IPS-15b (cell line): ENCODE data around the gene CYB561.

ENCODE experiments used
- H3K27me3 ChIP-seq: one replicate; pipeline ENCODE4 v1.6.1; 2013; ENCODE audit warnings: low read length; ENCODE audit not compliant: control insufficient read depth, insufficient read depth
- H3K36me3 ChIP-seq: one replicate; pipeline ENCODE4 v1.6.1; 2013; ENCODE audit warnings: low read length; ENCODE audit not compliant: control insufficient read depth, insufficient read depth
- H3K4me1 ChIP-seq: one replicate; pipeline ENCODE4 v1.6.1; 2013; ENCODE audit warnings: mild to moderate bottlenecking, low read length; ENCODE audit not compliant: control insufficient read depth, insufficient read depth
- H3K4me3 ChIP-seq: one replicate; pipeline ENCODE4 v1.5.1; 2013; ENCODE audit warnings: low read depth, low read length
- H3K9ac ChIP-seq: one replicate; pipeline ENCODE4 v1.6.1; 2013; ENCODE audit warnings: low read depth, mild to moderate bottlenecking, low read length
- H3K9me3 ChIP-seq: one replicate; pipeline ENCODE4 v1.6.1; 2013; ENCODE audit warnings: mild to moderate bottlenecking, low read length; ENCODE audit not compliant: control insufficient read depth, insufficient read depth

Gene CYB561

DNA sequence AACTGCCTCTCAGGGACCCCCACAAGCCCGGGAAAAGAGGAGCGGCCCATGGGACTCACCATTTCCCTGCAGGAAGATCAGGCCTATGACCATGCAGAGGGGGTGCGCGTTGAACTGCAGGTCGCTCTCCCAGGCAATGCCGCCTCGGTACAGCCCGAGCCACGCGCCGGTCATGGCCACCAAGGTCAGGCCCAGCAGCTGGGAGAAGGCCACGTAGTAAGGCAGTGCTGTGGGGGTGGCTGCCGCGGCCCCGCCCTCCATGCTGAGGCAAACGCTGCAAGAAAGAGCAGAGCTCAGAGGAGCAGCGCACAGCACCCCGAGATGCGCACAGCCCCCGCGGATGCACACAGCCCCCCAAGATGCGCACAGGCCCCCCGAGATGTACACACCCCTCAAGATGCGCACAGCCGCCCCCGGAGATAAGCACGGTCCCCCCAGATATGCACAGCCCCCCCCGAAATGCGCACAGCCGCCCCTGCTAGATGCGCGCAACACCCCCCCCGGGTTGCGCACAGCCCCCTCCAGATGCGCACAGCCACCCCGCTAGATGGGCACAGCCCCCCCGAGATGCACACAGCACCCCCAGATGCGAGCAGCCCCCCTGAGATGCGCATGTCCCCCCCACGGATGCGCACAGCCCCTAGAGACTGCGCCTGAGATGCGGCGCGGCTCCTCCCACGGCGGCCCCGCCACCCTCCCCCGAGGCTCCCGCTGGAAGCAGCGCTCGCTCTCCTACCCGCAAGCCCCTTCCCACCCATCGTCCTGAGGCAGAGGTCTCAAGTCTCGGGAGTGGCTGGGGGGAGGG, 8.6 kb downstream of the CYB561 start:
- Histone ChIP-seq H3K4me3 (peak overlapping the region; percentile 43), H3K9me3 (no peaks in the 10 kb centered on the region), H3K4me1 (peaks cover 2% of the 10 kb centered on the region), H3K36me3 (peaks cover 7% of the 10 kb centered on the region), H3K27me3 (no peaks in the 10 kb centered on the region), H3K9ac (no peak overlapping the region)

- no peak overlapping the region for H3K4me3 ChIP-seq
Measured at GRCh38 chr17:63436523-63437110, 9.5 kb downstream of the CYB561 start.

DNA sequence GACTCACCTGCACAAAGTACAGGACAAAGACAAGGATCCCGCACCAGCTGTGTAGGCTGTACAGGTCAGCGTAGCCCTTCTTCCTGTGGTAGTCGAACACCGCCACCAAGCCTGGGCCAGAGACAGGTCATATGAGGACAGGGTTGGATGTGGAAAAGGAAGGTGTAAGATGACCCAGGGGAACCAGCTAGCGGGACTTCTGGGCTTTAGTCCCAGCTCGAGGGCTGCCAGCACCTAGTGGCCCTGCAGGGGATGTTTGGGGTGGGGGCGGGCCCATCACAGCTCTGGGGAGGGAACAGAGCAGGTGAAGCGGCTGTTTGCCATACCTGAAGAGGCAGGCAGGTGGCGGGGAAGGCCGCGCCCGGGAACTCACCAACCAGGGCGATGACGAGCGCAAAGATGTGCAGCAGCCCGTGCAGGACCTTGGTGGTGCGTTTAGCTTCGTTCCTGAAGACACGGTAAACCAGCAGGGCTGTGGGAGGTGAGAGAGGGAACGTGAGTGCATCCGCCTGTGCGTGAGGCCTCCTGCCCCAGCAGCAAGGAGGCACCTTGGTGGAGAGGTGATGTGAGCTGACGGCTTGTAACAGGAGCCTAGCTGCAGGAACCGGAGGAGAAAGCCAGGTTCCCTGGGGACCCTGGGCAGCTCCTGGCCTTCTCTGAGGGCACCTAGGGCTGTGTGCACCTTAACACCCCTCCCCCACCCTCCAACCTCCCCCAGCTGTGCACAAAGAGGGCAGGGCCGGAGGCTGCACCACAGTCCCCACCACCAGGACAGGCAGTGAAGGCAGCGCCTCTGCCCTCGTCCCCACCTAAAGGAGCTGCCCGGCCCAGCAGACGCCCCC, 10.2 kb downstream of the CYB561 start:
- no peak overlapping the region for H3K4me3 ChIP-seq
- H3K9me3 ChIP-seq = no peaks in the 10 kb centered on the region
- peak overlapping the region; percentile 70 for H3K9ac ChIP-seq
- peaks cover 2% of the 10 kb centered on the region for H3K4me1 ChIP-seq
- peaks cover 7% of the 10 kb centered on the region for H3K36me3 ChIP-seq
- H3K27me3 ChIP-seq = no peaks in the 10 kb centered on the region

More at GRCh38 chr17:63436523-63437110, 9.5 kb downstream of the CYB561 start:
- Histone ChIP-seq H3K4me1 (peaks cover 2% of the 10 kb centered on the region), H3K9ac (no peak overlapping the region), H3K27me3 (no peaks in the 10 kb centered on the region), H3K9me3 (no peaks in the 10 kb centered on the region), H3K36me3 (peaks cover 7% of the 10 kb centered on the region)

- no peak overlapping the region for H3K9ac ChIP-seq
- no peaks in the 10 kb centered on the region for H3K9me3 ChIP-seq
- H3K36me3 ChIP-seq = peaks cover 7% of the 10 kb centered on the region
- H3K27me3 ChIP-seq = no peaks in the 10 kb centered on the region
- peaks cover 2% of the 10 kb centered on the region for H3K4me1 ChIP-seq
- H3K4me3 ChIP-seq = no peak overlapping the region
Measured at GRCh38 chr17:63434951-63435571, 11.0 kb downstream of the CYB561 start.

DNA sequence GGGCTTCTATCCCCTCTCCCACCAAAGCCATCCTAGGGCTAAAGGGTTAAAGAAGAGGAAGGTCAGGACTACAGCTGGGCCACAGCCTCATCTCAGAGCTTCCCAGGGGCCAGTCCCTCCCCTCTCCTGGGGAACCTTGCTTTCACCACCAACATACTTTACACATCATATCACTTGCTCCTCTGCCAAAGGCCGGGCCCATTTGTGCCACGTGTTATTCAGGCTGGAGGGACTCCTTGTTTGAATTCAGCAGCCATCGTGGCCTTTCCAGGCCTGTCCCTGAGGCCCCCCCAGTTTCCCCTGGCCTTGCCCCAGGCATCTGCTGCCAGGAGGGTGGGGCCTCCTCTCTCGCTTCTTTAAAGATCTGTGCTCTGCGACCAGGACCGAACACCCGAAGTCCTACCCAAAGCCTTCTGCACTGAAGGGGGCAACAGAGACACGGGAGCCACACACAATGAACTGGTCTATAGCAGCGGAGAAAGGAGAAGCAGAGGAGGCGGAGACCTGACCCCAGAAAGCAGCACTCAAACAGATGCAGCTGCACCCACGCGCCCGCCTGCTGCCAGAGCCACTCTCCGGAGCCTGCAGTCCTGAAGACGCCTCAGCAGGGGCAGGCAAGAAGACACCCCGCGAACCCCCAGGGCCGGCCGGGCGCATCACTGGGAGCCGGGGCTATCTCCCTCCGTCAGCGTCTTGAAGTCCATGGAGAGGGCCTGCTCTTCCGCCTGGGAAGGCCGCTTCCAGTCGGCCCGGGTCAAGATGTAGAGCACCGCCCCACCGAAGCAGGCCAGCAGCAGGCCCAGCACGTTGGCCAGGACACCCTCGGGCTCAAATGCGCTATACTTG, 12.1 kb downstream of the CYB561 start:
- Histone ChIP-seq H3K9me3 (no peaks in the 10 kb centered on the region), H3K4me1 (peaks cover 2% of the 10 kb centered on the region), H3K36me3 (peaks cover 7% of the 10 kb centered on the region), H3K9ac (no peak overlapping the region), H3K4me3 (no peak overlapping the region), H3K27me3 (no peaks in the 10 kb centered on the region)

GRCh38 chr17:63431939-63432804, 13.9 kb downstream of the CYB561 start:
- no peak overlapping the region for H3K9ac ChIP-seq
- peaks cover 12% of the 10 kb centered on the region for H3K4me1 ChIP-seq
- H3K4me3 ChIP-seq = no peak overlapping the region
- no peaks in the 10 kb centered on the region for H3K9me3 ChIP-seq
- peaks cover 7% of the 10 kb centered on the region for H3K36me3 ChIP-seq
- H3K27me3 ChIP-seq = no peaks in the 10 kb centered on the region

DNA sequence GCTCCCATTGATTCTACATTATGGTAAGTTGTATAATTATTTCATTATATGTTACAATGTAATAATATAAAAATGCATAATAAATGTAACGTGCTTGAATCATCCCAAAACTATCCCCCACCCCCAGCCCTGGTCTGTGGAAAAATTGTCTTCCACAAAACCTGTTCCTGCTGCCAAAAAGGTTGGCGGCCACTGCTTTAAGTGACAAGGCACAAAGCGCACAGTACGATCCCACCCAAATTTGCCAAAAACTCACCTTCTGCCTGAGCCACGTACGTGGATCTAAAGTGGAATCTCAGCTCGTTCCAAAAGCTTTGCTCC, 14.5 kb downstream of the CYB561 start:
- H3K36me3 ChIP-seq = peaks cover 7% of the 10 kb centered on the region
- no peaks in the 10 kb centered on the region for H3K27me3 ChIP-seq
- no peak overlapping the region for H3K9ac ChIP-seq
- peaks cover 12% of the 10 kb centered on the region for H3K4me1 ChIP-seq
- H3K9me3 ChIP-seq = no peaks in the 10 kb centered on the region
- H3K4me3 ChIP-seq = no peak overlapping the region

- peaks cover 15% of the 10 kb centered on the region for H3K4me1 ChIP-seq
- H3K9me3 ChIP-seq = no peaks in the 10 kb centered on the region
- H3K27me3 ChIP-seq = no peaks in the 10 kb centered on the region
- H3K4me3 ChIP-seq = no peak overlapping the region
- peaks cover 7% of the 10 kb centered on the region for H3K36me3 ChIP-seq
- no peak overlapping the region for H3K9ac ChIP-seq
Measured at GRCh38 chr17:63430223-63430622, 15.9 kb downstream of the CYB561 start.

DNA sequence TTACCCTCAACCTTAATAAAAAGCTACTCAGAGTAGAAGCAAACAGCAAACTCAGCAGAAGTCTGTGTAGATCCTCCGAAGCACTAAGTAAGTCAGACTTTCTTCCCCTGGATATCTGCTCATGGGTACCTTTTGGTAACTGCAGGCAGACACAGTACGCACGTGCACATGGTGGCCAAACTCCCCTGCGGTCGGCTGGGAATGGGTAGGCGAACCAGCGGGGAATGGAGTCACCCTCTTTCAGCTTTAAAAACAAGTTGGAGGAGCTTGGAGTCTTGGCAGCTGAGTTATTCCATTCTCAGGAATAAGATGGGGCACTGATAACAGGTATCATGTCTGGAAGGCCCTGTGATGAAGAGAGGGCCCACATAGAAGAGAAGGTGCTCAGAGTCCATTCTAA, 16.3 kb downstream of the CYB561 start:
- peaks cover 4% of the 10 kb centered on the region for H3K36me3 ChIP-seq
- no peaks in the 10 kb centered on the region for H3K9me3 ChIP-seq
- no peaks in the 10 kb centered on the region for H3K27me3 ChIP-seq
- H3K4me1 ChIP-seq = peaks cover 15% of the 10 kb centered on the region
- H3K9ac ChIP-seq = no peak overlapping the region
- H3K4me3 ChIP-seq = no peak overlapping the region

DNA sequence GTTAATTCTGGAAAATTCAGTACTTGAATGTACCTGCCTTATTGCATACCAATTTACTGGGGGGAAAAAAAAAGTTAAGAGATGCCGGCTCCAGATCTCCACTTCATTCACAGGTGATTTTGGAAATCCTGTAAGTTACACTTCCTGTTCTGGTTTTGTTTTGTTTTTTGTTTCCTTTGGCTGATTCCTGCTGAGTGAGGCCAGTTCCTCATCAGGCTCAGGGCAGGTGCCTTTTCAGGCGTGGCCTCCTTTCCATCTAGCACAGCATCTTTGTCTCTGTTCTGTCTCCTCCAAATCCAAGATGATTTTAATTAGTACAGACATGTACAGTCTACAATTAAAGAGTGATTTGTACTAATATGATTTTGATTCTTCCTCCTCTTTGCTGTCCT, 19.2 kb downstream of the CYB561 start:
- H3K36me3 ChIP-seq = no peaks in the 10 kb centered on the region
- no peak overlapping the region for H3K9ac ChIP-seq
- H3K27me3 ChIP-seq = no peaks in the 10 kb centered on the region
- H3K4me3 ChIP-seq = no peak overlapping the region
- H3K9me3 ChIP-seq = no peaks in the 10 kb centered on the region
- H3K4me1 ChIP-seq = peaks cover 15% of the 10 kb centered on the region
